Measurements from ENCODE around the gene DNAI4. TPM values are rescaled to one million over a fixed set of nuclear protein-coding genes. Genes with fewer than 3 reads are reported as not detected.
"Not testable (repeated sequence)": the region's sequence is repeated elsewhere in the genome, so short reads cannot be mapped to it uniquely, and the experiment has no call there.

The DNAI4 gene
- total RNA-seq, 1 donor from 2014 or later = 4.5 TPM

- H3K27me3 ChIP-seq (ENCODE audit: control insufficient read depth, insufficient read depth, low read length) = no peaks in the 10 kb centered on the region
- no peaks in the 10 kb centered on the region for H3K36me3 ChIP-seq (ENCODE audit: control insufficient read depth, insufficient read depth, low read length)
- TF ChIP-seq, protein P1, sequence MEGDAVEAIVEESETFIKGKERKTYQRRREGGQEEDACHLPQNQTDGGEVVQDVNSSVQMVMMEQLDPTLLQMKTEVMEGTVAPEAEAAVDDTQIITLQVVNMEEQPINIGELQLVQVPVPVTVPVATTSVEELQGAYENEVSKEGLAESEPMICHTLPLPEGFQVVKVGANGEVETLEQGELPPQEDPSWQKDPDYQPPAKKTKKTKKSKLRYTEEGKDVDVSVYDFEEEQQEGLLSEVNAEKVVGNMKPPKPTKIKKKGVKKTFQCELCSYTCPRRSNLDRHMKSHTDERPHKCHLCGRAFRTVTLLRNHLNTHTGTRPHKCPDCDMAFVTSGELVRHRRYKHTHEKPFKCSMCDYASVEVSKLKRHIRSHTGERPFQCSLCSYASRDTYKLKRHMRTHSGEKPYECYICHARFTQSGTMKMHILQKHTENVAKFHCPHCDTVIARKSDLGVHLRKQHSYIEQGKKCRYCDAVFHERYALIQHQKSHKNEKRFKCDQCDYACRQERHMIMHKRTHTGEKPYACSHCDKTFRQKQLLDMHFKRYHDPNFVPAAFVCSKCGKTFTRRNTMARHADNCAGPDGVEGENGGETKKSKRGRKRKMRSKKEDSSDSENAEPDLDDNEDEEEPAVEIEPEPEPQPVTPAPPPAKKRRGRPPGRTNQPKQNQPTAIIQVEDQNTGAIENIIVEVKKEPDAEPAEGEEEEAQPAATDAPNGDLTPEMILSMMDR (IDR thresholded peaks at IDR 0.05; ENCODE audit: insufficient read depth, low read length, poor library complexity, severe bottlenecking) = no peak
- peak overlapping the region; percentile 73 for H3K4me3 ChIP-seq (ENCODE audit: low read depth, low read length)
- no peak for DNase-seq (ENCODE audit: low read depth)
Measured at GRCh38 chr1:66925558-66925910, 878 bp upstream of the DNAI4 start.

DNA sequence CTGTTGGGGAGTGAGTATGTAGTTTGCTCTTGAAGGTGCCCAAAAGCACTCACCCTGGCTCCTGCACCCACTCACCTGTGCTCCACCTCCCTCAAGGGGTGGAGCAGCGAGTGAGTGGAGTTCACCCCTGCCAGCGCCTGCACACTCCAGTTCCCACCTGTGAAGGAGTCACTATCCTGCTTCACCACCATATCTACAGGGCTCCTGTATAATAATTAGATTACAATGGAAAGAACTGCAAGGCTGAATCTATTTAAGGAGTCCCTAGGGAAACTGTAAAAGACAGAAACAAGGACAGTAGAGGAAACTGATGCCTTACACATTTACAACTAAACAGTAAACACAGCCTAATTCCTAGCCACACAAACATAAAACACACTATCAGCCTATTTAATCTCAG, 4.1 kb downstream of the DNAI4 start:
- H3K27me3 ChIP-seq (ENCODE audit: control insufficient read depth, insufficient read depth, low read length) = no peaks in the 10 kb centered on the region
- DNase-seq (ENCODE audit: low read depth) = no peak
- H3K4me3 ChIP-seq (ENCODE audit: low read depth, low read length) = no peak overlapping the region
- no peaks in the 10 kb centered on the region for H3K36me3 ChIP-seq (ENCODE audit: control insufficient read depth, insufficient read depth, low read length)
- TF ChIP-seq, protein P1 (IDR thresholded peaks at IDR 0.05; ENCODE audit: insufficient read depth, low read length, poor library complexity, severe bottlenecking) = no peak

GRCh38 chr1:66919828-66920227, 4.8 kb downstream of the DNAI4 start:
- DNase-seq (ENCODE audit: low read depth) = no peak
- Histone ChIP-seq H3K27me3 (ENCODE audit: control insufficient read depth, insufficient read depth, low read length) (no peaks in the 10 kb centered on the region), H3K4me3 (ENCODE audit: low read depth, low read length) (no peak overlapping the region), H3K36me3 (ENCODE audit: control insufficient read depth, insufficient read depth, low read length) (no peaks in the 10 kb centered on the region)
- TF ChIP-seq, protein P1 (IDR thresholded peaks at IDR 0.05; ENCODE audit: insufficient read depth, low read length, poor library complexity, severe bottlenecking) = no peak

DNA sequence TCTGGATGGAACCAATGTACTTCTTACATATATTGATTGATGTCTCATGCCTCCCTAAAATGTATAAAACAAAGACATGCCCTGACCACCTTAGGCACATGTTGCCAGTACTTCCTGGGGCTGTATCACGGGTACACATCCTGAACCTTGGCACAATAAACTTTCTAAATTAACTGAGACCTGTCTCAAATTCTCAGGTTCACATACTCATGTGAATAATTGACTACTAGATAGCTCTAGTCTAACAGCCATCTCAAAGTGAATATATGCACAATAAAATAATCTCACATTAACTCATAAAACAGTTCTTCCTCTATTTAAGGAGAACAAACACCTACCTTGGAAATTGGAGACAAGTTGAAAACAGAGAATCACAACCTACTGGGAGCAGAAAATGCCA, 5.6 kb downstream of the DNAI4 start:
- TF ChIP-seq, protein P1 (IDR thresholded peaks at IDR 0.05; ENCODE audit: insufficient read depth, low read length, poor library complexity, severe bottlenecking) = no peak
- H3K36me3 ChIP-seq (ENCODE audit: control insufficient read depth, insufficient read depth, low read length) = no peaks in the 10 kb centered on the region
- H3K4me3 ChIP-seq (ENCODE audit: low read depth, low read length) = no peak overlapping the region
- DNase-seq (ENCODE audit: low read depth) = no peak
- no peaks in the 10 kb centered on the region for H3K27me3 ChIP-seq (ENCODE audit: control insufficient read depth, insufficient read depth, low read length)

- no peak for DNase-seq (ENCODE audit: low read depth)
- no peaks in the 10 kb centered on the region for H3K27me3 ChIP-seq (ENCODE audit: control insufficient read depth, insufficient read depth, low read length)
- TF ChIP-seq, protein P1 (IDR thresholded peaks at IDR 0.05; ENCODE audit: insufficient read depth, low read length, poor library complexity, severe bottlenecking) = no peak
- H3K4me3 ChIP-seq (ENCODE audit: low read depth, low read length) = no peak overlapping the region
- no peaks in the 10 kb centered on the region for H3K36me3 ChIP-seq (ENCODE audit: control insufficient read depth, insufficient read depth, low read length)
Measured at GRCh38 chr1:66917476-66917875, 7.2 kb downstream of the DNAI4 start.

GRCh38 chr1:66916320-66916719, 8.3 kb downstream of the DNAI4 start:
- no peaks in the 10 kb centered on the region for H3K27me3 ChIP-seq (ENCODE audit: control insufficient read depth, insufficient read depth, low read length)
- TF ChIP-seq, protein P1 (IDR thresholded peaks at IDR 0.05; ENCODE audit: insufficient read depth, low read length, poor library complexity, severe bottlenecking) = no peak
- no peak for DNase-seq (ENCODE audit: low read depth)
- H3K4me3 ChIP-seq (ENCODE audit: low read depth, low read length) = no peak overlapping the region
- H3K36me3 ChIP-seq (ENCODE audit: control insufficient read depth, insufficient read depth, low read length) = no peaks in the 10 kb centered on the region

DNA sequence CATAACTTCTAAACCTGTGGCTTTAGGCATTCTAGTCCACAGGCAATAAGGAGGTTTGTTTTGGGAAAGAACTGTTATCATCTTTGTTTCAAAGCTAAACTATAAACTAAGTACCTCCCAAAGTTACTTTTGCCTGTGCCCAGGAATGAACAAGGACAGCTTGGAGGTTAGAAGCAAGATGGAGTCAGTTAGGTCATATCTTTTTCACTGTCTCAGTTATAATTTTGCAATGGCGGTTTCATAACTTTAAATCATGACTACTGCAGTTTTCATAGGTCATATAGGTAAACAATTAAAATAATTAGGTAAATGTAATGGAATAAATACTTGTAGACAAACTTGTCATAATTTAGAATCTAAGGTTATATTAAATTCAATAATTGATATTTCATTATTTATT, 9.5 kb downstream of the DNAI4 start:
- H3K27me3 ChIP-seq (ENCODE audit: control insufficient read depth, insufficient read depth, low read length); H3K36me3 ChIP-seq (ENCODE audit: control insufficient read depth, insufficient read depth, low read length); DNase-seq (ENCODE audit: low read depth); H3K4me3 ChIP-seq (ENCODE audit: low read depth, low read length): not testable (repeated sequence)
